Left renal pelvis (tissue), 4 donors: Measurements from ENCODE around the gene PLCB1. TPM values are rescaled to one million over a fixed set of nuclear protein-coding genes. Genes with fewer than 3 reads are reported as not detected.

Experiments
- DNase-seq, 4 donors: peaks; one replicate each; pipeline ENCODE4 v3.0.0-alpha.2; 2013; ENCODE audit warnings: low read depth in 4 of 4, low spot score in 3 of 4
- polyA plus RNA-seq, 4 donors: library from polyadenylated mRNA; unstranded; fragments of 120-200 nt; gene quantifications; one replicate each; pipeline ENCODE4 v1.2.1, GENCODE V29; 2013; ENCODE audit not compliant: insufficient read length in 4 of 4

Gene PLCB1
- polyA plus RNA-seq, 4 donors, result 23.0 to 66.7 (median 42.2) TPM

DNA sequence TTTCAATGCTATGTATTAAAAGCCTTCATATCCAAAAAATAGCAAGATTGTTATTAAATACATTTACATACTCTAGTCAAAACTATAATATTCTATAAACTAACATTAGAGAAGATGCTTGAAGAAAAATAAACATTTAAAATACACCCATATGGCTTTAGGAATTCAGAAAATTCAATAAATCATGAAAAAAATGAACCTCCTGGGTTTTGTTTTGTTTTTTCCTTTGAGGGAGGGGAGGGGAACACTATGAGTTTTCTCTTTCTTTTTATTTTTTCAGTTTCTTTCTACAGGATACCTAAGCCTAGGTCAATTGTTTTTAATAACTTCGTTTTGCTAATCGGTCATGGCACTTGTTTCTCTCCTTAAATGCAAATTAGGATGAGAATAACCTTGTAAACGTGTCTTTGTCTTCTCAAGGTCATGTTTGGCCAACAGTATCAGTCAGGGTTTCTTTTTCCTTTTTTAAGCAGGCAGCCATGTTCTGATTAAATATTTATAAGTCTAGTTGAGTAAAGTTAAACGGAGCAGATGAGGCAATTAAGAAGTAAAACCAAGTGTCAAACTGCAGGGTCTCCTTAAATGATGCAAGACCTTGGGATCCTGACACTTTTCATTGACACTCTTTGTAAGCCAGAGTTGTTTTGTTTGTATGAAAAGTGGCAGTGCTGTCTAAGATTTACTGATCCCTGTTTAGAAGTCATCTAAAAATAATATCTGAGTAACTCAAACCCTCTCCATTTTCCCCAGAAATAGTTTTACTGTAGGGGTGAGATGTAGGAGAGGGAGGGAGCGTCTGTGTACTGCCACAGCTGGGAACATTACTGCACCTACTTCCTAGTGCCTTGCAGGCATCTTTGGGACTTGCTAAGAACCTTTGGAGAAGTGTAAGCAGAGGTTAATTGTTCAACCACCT is 392.3 kb downstream of the PLCB1 start:
- no peak for DNase-seq

DNA sequence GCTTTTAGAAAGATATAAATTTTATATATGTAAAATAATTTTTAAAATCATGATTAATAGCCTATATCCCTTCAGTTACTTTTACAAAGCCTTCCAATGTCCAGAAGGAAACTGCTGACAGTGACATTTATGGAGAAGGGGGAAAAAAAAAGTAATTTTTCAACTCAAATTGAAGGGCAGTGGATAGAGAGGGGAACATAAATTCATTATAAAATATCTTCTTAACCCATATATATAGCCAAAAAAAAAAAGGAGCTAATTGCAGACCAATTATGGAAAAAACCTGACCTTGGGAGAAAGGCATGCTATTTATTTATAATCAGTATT is 392.9 kb downstream of the PLCB1 start:
- no peak for DNase-seq

DNA sequence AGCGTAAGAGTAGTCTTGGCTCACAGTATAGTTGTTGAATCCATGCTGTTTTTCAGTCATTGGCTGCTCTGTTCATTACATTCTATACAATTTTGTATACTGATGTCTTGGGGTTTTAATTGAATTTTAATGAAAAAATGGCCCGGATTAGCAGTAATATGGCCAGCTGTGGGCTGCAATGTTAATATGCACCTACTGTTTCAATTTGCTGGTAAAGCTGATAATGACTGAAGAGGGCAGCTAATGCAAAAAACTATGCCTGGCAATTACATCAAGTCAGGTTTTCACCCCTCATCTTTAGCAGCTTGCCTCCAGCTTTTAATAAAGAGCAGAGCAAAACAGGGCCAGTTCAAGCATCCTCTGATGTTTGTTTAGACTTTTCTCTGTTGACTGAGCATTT is 394.5 kb downstream of the PLCB1 start:
- no peak for DNase-seq

DNA sequence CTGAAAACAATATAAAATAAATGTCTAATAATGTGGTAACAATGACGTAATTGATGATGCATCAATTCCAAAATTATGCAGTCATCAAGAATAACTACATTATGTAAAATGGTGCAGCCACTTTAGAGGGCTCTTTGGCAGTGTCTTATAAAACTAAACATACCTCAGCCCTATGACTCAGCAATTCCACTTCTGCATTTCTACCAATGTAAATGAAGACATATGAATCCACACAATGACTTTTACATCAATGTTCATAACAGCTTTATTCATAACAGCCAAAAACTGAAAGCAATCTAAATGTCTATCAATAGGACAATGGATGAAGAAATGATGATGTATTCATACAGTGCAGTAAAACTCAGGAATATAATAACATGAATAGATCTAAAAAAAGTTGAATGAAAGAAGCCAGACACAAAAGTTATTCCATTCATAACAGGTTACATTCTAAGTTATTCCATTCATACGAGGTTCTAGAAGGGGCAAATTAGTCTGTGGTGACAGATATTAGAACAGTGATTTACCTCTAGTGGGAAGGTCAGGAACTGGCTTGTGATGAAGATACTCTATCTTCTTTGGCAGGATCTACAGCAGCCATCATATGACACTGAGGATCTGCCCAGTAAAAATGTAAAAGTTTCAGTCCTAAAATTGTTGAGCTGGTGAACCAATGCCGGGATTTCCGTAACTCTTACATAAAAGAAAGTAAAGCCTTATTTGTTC is 396.1 kb downstream of the PLCB1 start:
- no peak for DNase-seq

DNA sequence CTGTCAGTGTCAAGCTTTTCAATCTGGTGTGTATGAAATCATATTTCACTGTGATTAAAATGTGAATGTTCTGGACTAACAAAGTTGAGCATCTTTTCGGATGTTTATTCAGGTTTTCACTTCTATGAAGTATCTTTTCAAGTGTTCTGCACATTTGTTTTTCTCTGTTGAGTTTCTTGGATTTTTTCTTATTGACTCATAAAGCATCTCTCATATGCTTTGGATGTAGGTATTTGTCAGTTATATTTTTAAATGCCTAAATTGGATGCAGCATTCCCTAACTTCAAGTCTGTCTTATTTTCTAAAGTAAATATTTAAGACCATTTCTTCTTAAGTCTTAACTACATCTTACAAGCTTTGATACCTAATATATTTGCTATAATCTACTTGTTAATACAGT is 398.0 kb downstream of the PLCB1 start:
- DNase-seq, result no peak

DNA sequence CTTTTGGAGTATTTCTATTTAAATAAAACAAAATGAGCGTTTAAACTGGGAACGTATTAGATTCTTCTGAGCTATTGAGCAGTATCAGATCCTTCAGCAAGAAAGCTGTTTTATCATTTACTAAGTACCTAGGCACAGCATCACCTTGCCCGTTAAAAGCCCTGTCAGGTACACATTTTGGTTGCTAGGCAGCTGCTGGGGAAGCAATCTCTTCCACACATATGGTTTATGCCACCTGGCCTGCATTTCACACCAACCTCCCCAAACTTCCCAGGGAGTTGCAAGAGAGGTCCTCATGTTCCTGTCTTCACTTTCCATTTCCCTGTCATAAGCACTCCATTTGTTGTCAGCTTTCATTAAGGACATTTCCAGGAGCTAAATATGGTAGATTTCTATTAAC is 400.1 kb downstream of the PLCB1 start:
- DNase-seq, result no peak

DNA sequence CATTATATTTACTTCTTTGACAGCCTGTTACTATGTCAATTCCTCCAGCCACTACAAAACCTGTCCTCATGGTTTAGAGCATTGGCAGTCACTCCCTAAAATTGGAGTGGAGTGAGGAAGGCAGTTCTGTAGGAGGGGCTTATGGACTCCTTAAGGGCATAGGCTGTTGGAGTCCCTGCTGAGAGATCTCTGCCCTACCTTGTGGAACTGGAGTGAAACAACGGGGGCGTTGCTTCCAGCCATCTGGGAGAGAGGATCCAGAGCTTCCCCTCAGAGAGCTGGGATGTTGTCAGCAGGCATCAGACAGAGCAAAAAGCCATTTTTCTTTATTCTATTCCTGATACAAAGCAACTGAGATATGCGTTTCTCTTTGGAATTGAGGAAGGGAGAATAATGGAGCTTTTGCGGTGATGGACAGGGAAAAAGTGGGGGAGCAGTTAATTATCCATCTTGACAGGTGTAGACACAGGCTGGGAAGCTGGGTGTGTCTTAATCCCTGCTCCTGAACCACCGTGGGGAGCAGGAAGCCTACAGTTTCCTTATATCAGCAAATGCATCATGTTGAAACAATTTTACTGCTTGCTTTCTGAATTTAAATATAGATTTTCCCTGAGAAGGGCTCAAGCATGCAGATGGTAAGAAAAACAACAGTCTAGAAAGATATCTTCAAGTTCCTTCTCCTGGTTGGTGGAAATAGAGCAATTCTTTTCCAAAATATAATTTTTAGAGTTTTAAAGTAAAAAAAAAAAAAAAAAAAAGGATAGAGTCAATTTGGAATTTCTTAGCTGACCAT is 402.5 kb downstream of the PLCB1 start:
- no peak for DNase-seq

DNA sequence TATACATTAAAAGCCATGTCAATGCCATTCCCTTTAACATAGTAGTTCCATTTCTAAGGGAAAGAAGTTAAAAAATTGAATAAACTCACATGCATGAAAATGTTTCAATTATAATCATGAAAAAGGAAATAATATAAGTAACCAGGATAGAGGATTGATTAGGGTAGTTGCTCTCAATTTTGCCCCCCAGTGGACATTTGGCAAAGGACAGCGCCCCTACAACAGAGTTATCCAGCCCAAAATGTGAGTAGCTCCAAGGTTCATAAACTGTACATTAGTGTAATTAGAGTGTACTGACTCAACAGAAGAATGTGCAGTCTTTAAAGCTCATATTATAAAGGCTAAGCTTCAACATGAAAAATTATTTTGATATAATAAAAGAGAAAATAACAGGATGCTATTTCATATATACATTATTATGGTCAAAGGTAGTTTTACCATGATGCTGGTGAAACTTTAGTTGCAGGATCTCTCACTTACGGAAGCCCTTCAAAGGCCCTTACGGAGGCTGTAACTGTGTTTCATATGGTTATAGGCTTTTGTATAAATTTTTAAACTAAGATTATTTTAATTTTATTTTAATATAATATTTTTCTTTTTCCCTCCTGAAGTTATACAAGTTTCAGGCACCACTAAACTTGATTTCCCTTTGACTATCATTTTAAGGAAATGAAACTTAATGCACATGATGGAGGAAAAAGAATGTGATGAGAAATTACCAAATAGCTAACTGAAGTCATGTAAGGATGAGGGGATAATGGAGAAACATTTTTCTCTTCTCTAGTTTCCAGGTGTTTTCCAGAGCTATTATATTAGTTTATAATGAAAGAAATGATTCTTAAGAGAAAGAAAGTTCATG is 403.6 kb downstream of the PLCB1 start:
- DNase-seq, result no peak

DNA sequence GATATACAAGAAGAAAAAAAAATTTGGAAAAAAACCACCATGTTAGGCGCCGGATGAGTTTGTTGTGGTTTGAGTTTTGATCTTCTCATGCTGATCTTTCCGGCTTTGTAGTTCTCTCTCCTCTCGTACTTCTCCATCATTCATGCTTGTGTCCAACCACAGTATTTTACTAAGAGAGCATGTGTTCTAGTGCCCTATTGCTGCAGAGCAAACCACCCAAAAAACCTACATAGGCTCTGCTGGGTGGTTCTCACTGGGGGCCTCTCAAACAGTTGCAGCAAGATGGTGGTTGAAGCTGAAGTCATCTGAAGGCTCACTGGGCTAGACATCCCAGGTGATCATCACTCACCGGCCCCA is 404.2 kb downstream of the PLCB1 start:
- no peak for DNase-seq

DNA sequence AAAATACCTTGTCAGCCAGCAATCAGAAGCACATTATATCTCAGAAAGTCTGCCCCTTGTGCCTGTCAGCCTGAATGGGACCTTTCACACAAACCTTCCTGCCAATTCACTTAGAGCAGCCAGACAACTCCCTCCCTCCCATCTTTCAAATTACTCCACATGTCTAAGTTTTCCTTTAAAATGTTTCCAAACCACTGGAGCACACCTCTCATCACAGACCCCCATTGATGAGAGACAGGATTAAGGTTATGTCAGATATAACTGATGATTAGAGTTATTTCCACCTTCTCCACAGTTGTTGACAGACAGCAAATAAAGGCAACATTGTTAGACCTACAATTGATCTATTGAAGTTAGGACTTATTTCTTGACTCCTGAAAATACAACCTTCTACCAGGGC is 408.4 kb downstream of the PLCB1 start:
- no peak for DNase-seq

DNA sequence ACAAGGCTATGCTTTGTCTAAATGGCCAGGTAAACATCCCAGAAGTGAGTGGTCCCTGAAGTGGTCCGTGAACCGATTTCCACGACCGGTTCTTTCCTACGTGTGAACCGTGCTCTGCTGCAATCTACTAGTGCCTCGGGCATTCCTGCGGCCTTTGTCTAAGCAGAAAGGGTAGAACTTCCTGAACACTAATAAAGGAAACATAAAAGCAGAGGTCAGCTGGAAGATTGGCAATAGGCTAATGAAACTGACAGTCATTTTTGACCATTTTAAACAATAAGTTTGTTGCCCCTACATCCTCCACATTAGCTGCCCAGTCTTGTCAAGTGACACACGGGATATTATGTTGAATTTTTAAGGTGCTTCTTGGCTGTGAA is 410.0 kb downstream of the PLCB1 start:
- no peak for DNase-seq

DNA sequence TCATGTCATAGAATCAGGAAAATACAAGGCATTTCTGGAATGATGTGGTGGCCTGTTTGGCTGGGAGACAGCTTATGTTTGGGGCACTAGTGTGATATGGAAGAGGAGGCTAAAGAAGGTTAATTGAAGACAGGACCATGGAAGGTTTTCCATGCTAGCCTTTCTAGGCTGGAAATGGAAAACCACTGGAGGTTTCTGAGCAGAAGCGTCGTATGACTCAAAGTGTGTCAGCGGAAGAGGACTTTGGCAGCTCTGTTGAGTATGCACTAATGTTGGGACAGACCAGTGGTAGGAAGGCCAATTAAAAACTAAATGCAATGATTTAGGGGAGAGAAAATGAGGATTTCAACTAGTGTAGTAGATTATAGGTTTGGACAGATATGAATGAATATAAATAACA is 413.1 kb downstream of the PLCB1 start:
- DNase-seq, result no peak

DNA sequence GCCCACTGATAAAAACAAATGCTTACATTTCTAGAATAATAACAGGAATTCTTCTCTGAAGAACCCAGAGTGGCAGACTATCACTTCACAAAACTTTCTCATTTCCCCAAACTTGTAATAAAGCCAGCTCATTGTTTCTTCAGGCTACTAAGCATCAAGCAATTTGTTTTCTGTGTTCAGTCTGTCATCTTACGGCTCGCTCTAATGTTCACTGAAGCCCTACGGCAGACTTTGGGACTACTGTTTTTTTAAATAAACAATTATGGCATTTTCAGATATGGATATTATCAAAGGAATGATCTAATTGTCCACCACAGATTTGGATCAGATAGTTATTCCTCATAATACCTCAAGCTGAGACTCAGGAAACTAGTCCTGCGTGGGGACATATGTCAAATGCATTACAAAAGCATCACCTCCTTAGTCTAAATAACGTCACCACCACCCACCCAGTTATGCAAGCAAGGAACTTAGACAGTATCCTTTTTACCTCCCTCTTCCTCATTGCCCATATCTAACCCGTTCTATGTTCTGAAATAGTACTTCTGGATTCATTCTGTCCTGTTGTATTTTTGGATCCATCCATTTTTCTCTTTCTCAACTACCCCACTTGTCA is 415.1 kb downstream of the PLCB1 start:
- DNase-seq, result no peak

DNA sequence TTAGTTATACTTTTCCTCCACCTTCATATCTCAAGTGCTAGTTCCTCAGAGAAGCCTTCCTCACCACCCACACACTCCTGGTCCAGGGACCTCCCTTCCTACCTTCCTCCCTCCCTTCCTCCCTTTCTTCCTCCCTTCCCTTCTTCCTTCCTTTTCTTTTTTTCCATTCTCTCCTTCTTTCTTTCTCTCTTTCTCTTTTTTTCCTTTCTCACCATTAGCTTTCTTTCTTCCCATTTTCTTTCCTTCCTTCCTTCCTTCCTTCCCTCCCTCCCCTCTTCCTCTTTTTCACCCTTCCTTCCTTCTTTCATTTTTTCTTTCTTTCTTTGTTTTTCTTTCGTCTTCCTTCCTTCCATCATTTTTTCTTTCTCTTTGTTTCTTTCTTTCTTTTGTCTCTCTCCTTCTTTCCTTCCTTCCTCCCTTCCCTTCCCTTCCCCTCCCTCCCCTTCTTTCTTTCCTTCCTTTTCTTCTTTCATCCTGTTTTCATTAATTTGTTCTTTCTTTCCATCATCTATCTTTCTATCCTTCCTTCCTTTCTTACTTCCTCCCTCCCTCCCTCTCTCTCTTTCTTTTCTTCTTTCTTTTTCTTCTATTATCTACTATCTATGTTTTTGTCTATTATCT is 416.0 kb downstream of the PLCB1 start:
- no peak for DNase-seq

DNA sequence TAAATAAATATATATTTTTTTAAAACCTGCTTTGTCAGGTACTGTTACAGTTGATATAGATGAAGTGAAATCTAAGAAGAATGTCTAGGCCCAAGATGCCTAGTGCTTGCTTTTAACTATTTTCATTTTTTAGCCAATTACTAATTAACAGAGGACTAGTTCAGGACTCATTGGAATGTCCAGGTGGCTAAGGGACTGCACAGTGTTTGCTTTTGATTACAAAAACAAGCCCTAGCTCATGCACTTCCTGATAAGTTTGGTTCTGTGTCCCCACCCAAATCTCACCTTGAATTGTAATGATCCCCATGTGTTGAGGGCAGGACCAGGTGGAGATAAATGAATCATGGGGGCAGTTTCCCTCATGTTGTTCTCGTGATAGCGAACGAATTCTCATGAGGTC is 417.1 kb downstream of the PLCB1 start:
- no peak for DNase-seq

DNA sequence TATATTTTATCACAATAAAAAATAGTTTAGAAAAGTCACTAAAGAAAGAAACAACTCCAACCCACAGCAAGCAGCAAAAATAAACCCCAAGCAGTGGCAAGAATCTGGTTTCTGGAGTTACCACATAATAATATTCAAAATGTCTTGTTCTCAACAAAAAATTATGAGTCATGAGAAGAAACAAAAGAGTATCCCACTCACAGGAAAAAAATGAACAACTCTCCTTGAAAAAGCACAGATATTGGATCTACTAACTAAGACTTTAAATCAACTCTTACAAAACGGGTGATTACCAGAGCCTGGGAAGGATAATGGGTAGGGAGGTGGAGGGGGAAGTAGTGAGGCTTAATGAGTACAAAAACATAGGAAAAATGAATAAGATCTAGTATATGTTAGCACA is 425.6 kb downstream of the PLCB1 start:
- no peak for DNase-seq

DNA sequence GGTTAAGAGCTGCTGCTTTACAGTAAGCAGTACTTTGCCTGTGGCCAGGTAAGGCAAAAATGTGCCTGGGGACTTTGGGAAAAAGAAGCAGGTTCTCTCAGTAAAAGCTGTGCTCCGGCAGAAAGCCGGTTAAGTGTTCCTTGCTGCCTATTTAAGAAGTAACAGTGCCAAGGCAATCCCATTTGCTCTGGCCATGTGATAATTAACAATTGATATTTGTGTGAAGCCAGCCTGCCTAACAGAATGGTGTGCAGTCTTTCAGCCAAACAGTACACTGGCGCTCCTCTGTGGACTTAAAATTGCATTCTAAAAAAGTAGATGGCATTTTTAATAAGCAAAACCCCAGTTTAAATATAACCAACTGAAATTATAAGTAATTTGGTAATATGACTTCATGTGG is 430.3 kb downstream of the PLCB1 start:
- DNase-seq, result no peak

DNA sequence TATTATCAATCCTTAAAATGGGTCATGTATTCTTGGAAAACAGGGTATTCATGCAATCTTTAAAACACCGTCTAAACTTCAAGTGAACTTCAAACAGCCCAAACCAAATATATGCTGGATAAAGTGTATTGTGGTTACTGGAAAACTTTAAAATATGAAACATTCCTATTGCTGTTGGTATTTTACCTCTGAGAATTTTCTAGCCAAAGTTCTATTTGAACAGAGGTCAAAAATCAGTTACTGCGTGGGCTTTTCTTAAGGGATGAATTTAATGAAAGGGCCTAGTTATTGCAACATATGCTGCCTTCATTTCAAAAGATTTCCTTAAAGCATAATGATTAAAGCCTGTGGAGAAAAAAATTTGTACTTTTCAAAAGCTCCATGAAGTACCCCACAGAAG is 436.0 kb downstream of the PLCB1 start:
- DNase-seq, result no peak

DNA sequence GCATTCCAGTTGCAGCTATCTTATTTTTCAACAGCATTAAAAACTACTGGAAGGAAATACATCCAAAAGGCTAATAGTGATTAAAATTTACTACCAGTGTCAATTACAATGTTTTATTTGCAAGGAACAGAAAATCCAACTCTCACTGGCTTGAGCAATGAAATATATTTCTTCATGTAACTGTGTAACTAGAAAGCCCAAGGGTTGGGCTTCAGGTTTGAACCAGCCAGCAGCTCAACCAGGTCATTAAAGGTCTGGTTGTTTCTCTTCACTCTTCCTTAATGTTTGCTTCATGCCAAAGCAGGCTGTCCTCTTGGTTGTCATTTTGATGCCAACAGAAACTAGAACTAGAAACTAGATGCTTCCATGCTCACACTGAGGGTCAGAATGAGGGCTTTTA is 437.7 kb downstream of the PLCB1 start:
- DNase-seq, result no peak

DNA sequence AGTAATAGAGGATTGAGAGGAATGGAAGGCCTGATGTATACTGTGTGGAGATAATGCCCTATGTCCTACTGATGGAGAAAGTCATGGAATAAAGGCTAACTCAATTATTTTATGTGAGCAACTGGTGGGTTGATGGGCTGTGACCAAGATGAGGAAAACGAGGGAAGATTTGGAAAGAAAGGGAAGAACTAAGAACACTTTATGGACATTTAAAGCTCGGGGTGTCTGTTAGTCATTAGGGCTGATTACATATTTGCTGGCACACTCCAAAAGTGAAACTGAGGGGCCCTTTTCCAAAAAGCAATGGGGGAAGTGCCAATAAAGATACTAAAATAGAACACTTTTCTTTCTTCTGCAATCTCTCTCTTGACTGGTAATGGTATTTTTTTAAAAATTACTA is 439.5 kb downstream of the PLCB1 start:
- no peak for DNase-seq
